GM12891 (cell line): ENCODE measurements around the gene ZRANB3.

Source experiments
- POLR2A ChIP-seq: IDR thresholded peaks from 2 replicates; pipeline ENCODE4 v1.6.1; 2011; ENCODE audit warnings: low read depth, low read length, control low read depth
- POLR2AphosphoS5 ChIP-seq: IDR thresholded peaks from 2 replicates; pipeline ENCODE4 v1.6.1; 2011; ENCODE audit warnings: low read depth, low read length, control low read depth
- POU2F2 ChIP-seq: IDR thresholded peaks from 2 replicates; pipeline ENCODE4 v1.6.1; 2011; ENCODE audit warnings: low read depth, mild to moderate bottlenecking, control low read depth, low read length, moderate library complexity
- TAF1 ChIP-seq: IDR thresholded peaks from 2 replicates; pipeline ENCODE4 v1.6.1; 2011; ENCODE audit warnings: low read depth, low read length, control low read depth

GRCh38 chr2:135226961-135227360 lies 304.1 kb downstream of the ZRANB3 start:
- TF ChIP-seq POLR2AphosphoS5: no peak
- no peak for TF ChIP-seq POLR2A
- TF ChIP-seq POU2F2: no peak
- no peak for TF ChIP-seq TAF1
